Panc1 (cell line): ENCODE measurements around the gene RAI14. TPM values are rescaled to one million over a fixed set of nuclear protein-coding genes. Genes with fewer than 3 reads are reported as not detected.

Experiments
- ATAC-seq: fragments of 200-7000 bp; cut with Tn5 transposase; 2 replicates; pipeline ENCODE4 v1.9.1; 2020; ENCODE audit warnings: mild to moderate bottlenecking, moderate library complexity
- BruUV-seq: library from RNA; stranded (reverse); fragments of 400-500 nt; replicated peaks from 2 replicates; lab custom pipeline; 2021; lab: Mats Ljungman, UMichigan
- CTCF ChIA-PET: fragments of 300-600 bp; sonication (Branson Sonifier 250); formaldehyde crosslinking; loops from one replicate; lab custom pipeline; 2022; ENCODE audit warnings: antibody characterized with exemption; lab: Charles Lee
- POLR2A ChIA-PET: fragments of 300-600 bp; sonication (Branson Sonifier 250); formaldehyde crosslinking; loops from one replicate; lab custom pipeline; 2022; ENCODE audit warnings: antibody characterized with exemption; lab: Charles Lee
- DNase-seq: peaks from one replicate; pipeline ENCODE4 v3.0.0-alpha.2; 2010; ENCODE audit warnings: low read depth, low spot score
- H3K27ac ChIP-seq: 2 replicates; pipeline ENCODE4 v1.5.1; 2011; ENCODE audit warnings: mild to moderate bottlenecking, low read length, inconsistent platforms
- H3K27me3 ChIP-seq: fragments of 200-500 bp; sonication (Bioruptor generic); 2 replicates; pipeline ENCODE4 v1.6.0; 2014; ENCODE audit warnings: low read length, inconsistent platforms; ENCODE audit not compliant: control insufficient read depth, insufficient read depth
- H3K36me3 ChIP-seq: fragments of 200-500 bp; sonication (Bioruptor generic); 2 replicates; pipeline ENCODE4 v1.5.1; 2014; ENCODE audit warnings: inconsistent platforms, mild to moderate bottlenecking, low read length, moderate library complexity; ENCODE audit not compliant: control insufficient read depth, insufficient read depth
- H3K4me1 ChIP-seq: 2 replicates; pipeline ENCODE4 v1.5.1; 2011; ENCODE audit warnings: inconsistent platforms, mild to moderate bottlenecking, low read length, moderate library complexity; ENCODE audit not compliant: control insufficient read depth, insufficient read depth
- H3K4me3 ChIP-seq, 2 experiments: 2 replicates each; pipeline ENCODE4 v1.5.1; 2011 to 2012; ENCODE audit warnings: low read depth in 2 of 2, low read length in 2 of 2, mild to moderate bottlenecking in 2 of 2, inconsistent platforms in 1 of 2, moderate library complexity in 1 of 2
- H3K9me3 ChIP-seq: fragments of 200-500 bp; sonication (Bioruptor generic); 2 replicates; pipeline ENCODE4 v1.5.1; 2014; ENCODE audit warnings: low read depth, mild to moderate bottlenecking, inconsistent platforms, low read length, moderate library complexity; ENCODE audit not compliant: control insufficient read depth, insufficient read depth
- CTCF ChIP-seq: fragments of 450-650 bp; IDR thresholded peaks from 2 replicates; pipeline ENCODE4 v1.5.1; 2017; ENCODE audit warnings: mild to moderate bottlenecking
- POLR2AphosphoS5 ChIP-seq: IDR thresholded peaks from 2 replicates; pipeline ENCODE4 v1.6.1; 2012; ENCODE audit warnings: mild to moderate bottlenecking, low read depth, low read length, moderate library complexity
- REST ChIP-seq, 2 experiments: IDR thresholded peaks; 2 replicates each; pipeline ENCODE4 v1.6.1; 2011 to 2012; ENCODE audit warnings: low read depth in 2 of 2, control low read depth in 1 of 2, low read length in 1 of 2, mild to moderate bottlenecking in 1 of 2, moderate library complexity in 1 of 2; ENCODE audit not compliant: insufficient read depth in 1 of 2
- SIN3A ChIP-seq: IDR thresholded peaks from 2 replicates; pipeline ENCODE4 v1.6.1; 2012; ENCODE audit warnings: low read depth, mild to moderate bottlenecking, low read length, moderate library complexity, borderline replicate concordance; ENCODE audit not compliant: insufficient read depth
- TCF7L2 ChIP-seq: IDR thresholded peaks from 2 replicates; pipeline ENCODE4 v1.6.1; 2011; ENCODE audit warnings: mild to moderate bottlenecking, low read depth, low read length, inconsistent platforms
- in situ Hi-C: cut with HindIII; loops from 2 replicates; pipeline ENCODE4 v1.10.0; 2016; ENCODE audit warnings: low sequenced_read_pairs, low pct_unique_long_range_greater_than_20kb
- intact Hi-C: fragments of 100-400 bp; cut with micrococcal nuclease; formaldehyde crosslinking; loops from one replicate; pipeline ENCODE4 v1.10.0; 2022; ENCODE audit not compliant: unreplicated experiment
- total RNA-seq: library from RNA; stranded (reverse); gene quantifications from one replicate; pipeline ENCODE4 v1.2.1, GENCODE V29; 2021; ENCODE audit not compliant: unreplicated experiment

RAI14 gene
- total RNA-seq, 1 experiment from 2014 or later = 18.5 TPM

GRCh38 chr5:34625246-34625645, 30.9 kb upstream of the RAI14 start:
- no peaks in the 10 kb centered on the region for H3K36me3 ChIP-seq
- H3K27me3 ChIP-seq = no peaks in the 10 kb centered on the region
- intact Hi-C loops = no loop called here
- no peak for DNase-seq
- ChIA-PET CTCF (interaction anchor here (0.7 kb wide), 1 partner anchor 1736 kb away, joined by 3 read pairs; no protein-coding TSS in a partner anchor), POLR2A (no interaction called here)
- no peak overlapping the region for H3K27ac ChIP-seq
- H3K9me3 ChIP-seq = no peaks in the 10 kb centered on the region
- no peak overlapping the region for H3K4me3 ChIP-seq
- no peak for TF ChIP-seq POLR2AphosphoS5
- no peak for TF ChIP-seq TCF7L2
- TF ChIP-seq SIN3A = no peak
- BruUV-seq = no TSS peak
- in situ Hi-C loops = no loop called here
- no peak for ATAC-seq
- H3K4me1 ChIP-seq = no peaks in the 10 kb centered on the region

GRCh38 chr5:34626036-34626435, 30.1 kb upstream of the RAI14 start:
- POLR2A ChIA-PET = interaction anchor here (0.6 kb wide), 1 partner anchor 31 kb away, joined by 3 read pairs; no protein-coding TSS in a partner anchor
- CTCF ChIA-PET = no interaction called here
- DNase-seq = peak; percentile 25

More at GRCh38 chr5:34626036-34626435, 30.1 kb upstream of the RAI14 start:
- Histone ChIP-seq H3K4me1 (no peaks in the 10 kb centered on the region), H3K4me3 (no peak overlapping the region), H3K36me3 (no peaks in the 10 kb centered on the region), H3K27ac (no peak overlapping the region), H3K27me3 (no peaks in the 10 kb centered on the region), H3K9me3 (no peaks in the 10 kb centered on the region)
- intact Hi-C loops = no loop called here
- no peak for ATAC-seq
- no TSS peak for BruUV-seq
- TF ChIP-seq POLR2AphosphoS5 (no peak), SIN3A (no peak), REST (IDR thresholded peaks at IDR 0.05; ENCODE audit: insufficient read depth in 1 of 2, low read depth in 2 of 2, low read length in 1 of 2) (no peak), CTCF (no peak), TCF7L2 (no peak)
- in situ Hi-C loops = no loop called here
